G401 (cell line): ENCODE measurements around the gene SECTM1. TPM values are rescaled to one million over a fixed set of nuclear protein-coding genes. Genes with fewer than 3 reads are reported as not detected.
"Not testable (repeated sequence)": the region's sequence is repeated elsewhere in the genome, so short reads cannot be mapped to it uniquely, and the experiment has no call there.

Experiments used
- DNase-seq: peaks from one replicate; pipeline ENCODE4 v3.0.0-alpha.2; 2015; ENCODE audit warnings: low spot score
- in situ Hi-C: cut with HindIII; loops from 2 replicates; pipeline ENCODE4 v1.10.0; 2016; ENCODE audit warnings: low sequenced_read_pairs, mixed read lengths
- total RNA-seq: library from RNA; depleted of rRNA; stranded (reverse); fragments of >200 nt; shearing (Covaris generic); gene quantifications from 2 replicates; pipeline ENCODE4 v1.2.3, GENCODE V29; 2014; rRNA removed

The SECTM1 gene
- total RNA-seq, result 3.1 and 10.5 TPM in 2 replicates

- DNase-seq, result no peak
- in situ Hi-C loops, result no loop called here
These were observed at the start of gene SECTM1 for GRCh38 chr17:82333279-82334171. SECTM1 (minus strand) TSS chr17:82333766; CDS start chr17:82327240, 6,526 bp downstream.

GRCh38 chr17:82382933-82383255, 49.3 kb upstream of the SECTM1 start:
- DNase-seq, result no peak
- in situ Hi-C loops, result no loop called here

- in situ Hi-C loops, result not testable (repeated sequence)
These were observed 48.8 kb upstream of the SECTM1 start for GRCh38 chr17:82382220-82382932.

GRCh38 chr17:82381703-82382009, 48.1 kb upstream of the SECTM1 start:
- in situ Hi-C loops, DNase-seq: not testable (repeated sequence)

More at GRCh38 chr17:82382220-82382932, 48.8 kb upstream of the SECTM1 start:
- not testable (repeated sequence) for DNase-seq

- in situ Hi-C loops, result no loop called here
- DNase-seq, result no peak
These were observed 47.5 kb upstream of the SECTM1 start for GRCh38 chr17:82380860-82381702.

GRCh38 chr17:82378741-82379021, 45.1 kb upstream of the SECTM1 start:
- DNase-seq, result no peak
- in situ Hi-C loops, result no loop called here

GRCh38 chr17:82377924-82378740, 44.6 kb upstream of the SECTM1 start:
- no peak for DNase-seq
- in situ Hi-C loops, result no loop called here

GRCh38 chr17:82377294-82377693, 43.7 kb upstream of the SECTM1 start:
- in situ Hi-C loops, DNase-seq: not testable (repeated sequence)

GRCh38 chr17:82376042-82376730, 42.6 kb upstream of the SECTM1 start:
- DNase-seq, result no peak
- in situ Hi-C loops, result no loop called here

- in situ Hi-C loops, result no loop called here
- DNase-seq, result no peak
These were observed 41.9 kb upstream of the SECTM1 start for GRCh38 chr17:82375359-82376041.

GRCh38 chr17:82374626-82375331, 41.2 kb upstream of the SECTM1 start:
- DNase-seq, result no peak
- in situ Hi-C loops, result no loop called here

- DNase-seq, result no peak
- in situ Hi-C loops, result no loop called here
These were observed 40.4 kb upstream of the SECTM1 start for GRCh38 chr17:82373731-82374625.

GRCh38 chr17:82373072-82373452, 39.5 kb upstream of the SECTM1 start:
- DNase-seq, in situ Hi-C loops: not testable (repeated sequence)

GRCh38 chr17:82372249-82373071, 38.9 kb upstream of the SECTM1 start:
- in situ Hi-C loops, result no loop called here
- no peak for DNase-seq

- in situ Hi-C loops, result no loop called here
- DNase-seq, result no peak
These were observed 38.0 kb upstream of the SECTM1 start, which contains the start of gene UTS2R for GRCh38 chr17:82371333-82372248. UTS2R (plus strand) TSS chr17:82371765; CDS start chr17:82374325, 2,560 bp downstream.
